ENCODE data around the gene GPC5. TPM values are rescaled to one million over a fixed set of nuclear protein-coding genes. Genes with fewer than 3 reads are reported as not detected.

GPC5 gene
- total and polyA plus RNA-seq, 7 donors: 0.23 TPM; not detected in 6

DNA sequence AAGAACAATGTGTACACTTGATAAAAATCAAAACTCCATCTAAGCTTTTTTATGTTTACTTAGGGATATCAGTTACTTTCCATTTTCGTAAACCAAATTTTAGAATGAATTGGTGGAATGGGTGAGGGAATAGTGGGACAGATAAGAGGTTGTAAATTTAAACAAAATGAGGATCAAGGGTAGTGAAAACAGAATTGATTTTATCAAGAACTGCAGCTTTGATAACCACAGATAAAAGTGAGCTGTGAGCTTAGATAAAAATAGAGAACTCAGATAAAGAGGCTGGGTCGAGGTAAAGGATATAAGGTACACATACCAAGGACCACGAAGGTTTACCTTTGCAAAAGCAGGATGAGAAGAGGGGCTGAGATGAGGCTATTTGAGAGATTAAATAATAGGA lies 1015.0 kb downstream of the GPC5 start:
- H3K36me3 ChIP-seq (ENCODE audit: insufficient read depth in 1 of 2, low read depth in 1 of 2): no peaks in the 10 kb centered on the region
- intact Hi-C loops (cut with DNase I): no loop called here
- H3K27me3 ChIP-seq (ENCODE audit: insufficient read depth in 3 of 3, low read length in 2 of 3): no peaks in the 10 kb centered on the region
- TF ChIP-seq, protein P1, sequence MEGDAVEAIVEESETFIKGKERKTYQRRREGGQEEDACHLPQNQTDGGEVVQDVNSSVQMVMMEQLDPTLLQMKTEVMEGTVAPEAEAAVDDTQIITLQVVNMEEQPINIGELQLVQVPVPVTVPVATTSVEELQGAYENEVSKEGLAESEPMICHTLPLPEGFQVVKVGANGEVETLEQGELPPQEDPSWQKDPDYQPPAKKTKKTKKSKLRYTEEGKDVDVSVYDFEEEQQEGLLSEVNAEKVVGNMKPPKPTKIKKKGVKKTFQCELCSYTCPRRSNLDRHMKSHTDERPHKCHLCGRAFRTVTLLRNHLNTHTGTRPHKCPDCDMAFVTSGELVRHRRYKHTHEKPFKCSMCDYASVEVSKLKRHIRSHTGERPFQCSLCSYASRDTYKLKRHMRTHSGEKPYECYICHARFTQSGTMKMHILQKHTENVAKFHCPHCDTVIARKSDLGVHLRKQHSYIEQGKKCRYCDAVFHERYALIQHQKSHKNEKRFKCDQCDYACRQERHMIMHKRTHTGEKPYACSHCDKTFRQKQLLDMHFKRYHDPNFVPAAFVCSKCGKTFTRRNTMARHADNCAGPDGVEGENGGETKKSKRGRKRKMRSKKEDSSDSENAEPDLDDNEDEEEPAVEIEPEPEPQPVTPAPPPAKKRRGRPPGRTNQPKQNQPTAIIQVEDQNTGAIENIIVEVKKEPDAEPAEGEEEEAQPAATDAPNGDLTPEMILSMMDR (IDR thresholded peaks at IDR 0.05): no peak
- ATAC-seq (no peak), DNase-seq (no peak)
- H3K4me3 ChIP-seq: no peak overlapping the region
- WGBS, 3 donors: 75 to 81% (median 81%) methylated on average over 3 of the region's 3 CpGs
- H3K4me1 ChIP-seq: no peaks in the 10 kb centered on the region
- H3K9me3 ChIP-seq: no peaks in the 10 kb centered on the region
- no peak overlapping the region for H3K27ac ChIP-seq

DNA sequence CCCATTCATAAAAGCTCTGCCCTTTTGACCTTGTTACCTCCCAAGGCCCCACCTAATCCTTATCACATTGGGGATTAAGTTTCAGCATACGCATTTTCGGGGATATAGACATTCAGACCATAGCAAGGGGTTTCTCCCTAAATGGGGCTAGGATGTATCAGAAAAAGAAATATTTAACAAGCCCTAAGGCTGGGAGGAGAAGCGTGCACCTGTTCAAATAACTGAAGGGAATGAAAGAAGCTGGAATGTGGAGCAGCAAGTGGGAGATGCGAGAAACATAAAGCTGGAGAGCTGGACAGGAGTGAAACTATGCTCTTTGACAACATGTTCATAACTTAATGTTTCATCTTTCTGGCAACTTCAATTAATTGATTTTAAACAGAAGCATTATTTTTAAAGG lies 1016.4 kb downstream of the GPC5 start:
- DNase-seq (no peak), ATAC-seq (no peak)
- Histone ChIP-seq H3K4me1 (no peaks in the 10 kb centered on the region), H3K4me3 (no peak overlapping the region), H3K27ac (no peak overlapping the region), H3K9me3 (no peaks in the 10 kb centered on the region), H3K27me3 (ENCODE audit: insufficient read depth in 3 of 3, low read length in 2 of 3) (no peaks in the 10 kb centered on the region), H3K36me3 (ENCODE audit: insufficient read depth in 1 of 2, low read depth in 1 of 2) (no peaks in the 10 kb centered on the region)
- 76 to 78% (median 77%) methylated on average over 4 of the region's 4 CpGs for WGBS, 3 donors
- intact Hi-C loops (cut with DNase I): no loop called here
- TF ChIP-seq, protein P1 (IDR thresholded peaks at IDR 0.05): no peak

DNA sequence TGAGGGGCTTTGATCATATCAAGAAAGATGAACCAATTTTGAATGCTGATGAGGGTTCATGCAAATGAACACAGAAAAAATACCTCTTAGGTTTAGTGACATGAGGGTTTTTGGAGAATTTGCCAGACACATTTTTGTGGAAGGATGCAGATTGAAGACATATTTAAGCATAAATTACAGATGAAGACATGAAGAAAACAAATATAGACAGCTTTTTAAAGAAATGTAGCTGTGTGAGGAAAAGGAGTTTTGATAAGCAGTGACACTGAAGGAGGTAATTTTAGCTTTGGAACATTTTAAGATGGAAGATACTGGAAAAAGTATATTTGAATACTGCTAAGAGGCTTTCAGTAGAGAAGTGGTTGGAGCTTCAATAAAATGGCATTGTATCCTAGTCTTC lies 1017.4 kb downstream of the GPC5 start:
- no peaks in the 10 kb centered on the region for H3K36me3 ChIP-seq (ENCODE audit: insufficient read depth in 1 of 2, low read depth in 1 of 2)
- intact Hi-C loops (cut with DNase I): no loop called here
- H3K4me1 ChIP-seq: no peaks in the 10 kb centered on the region
- TF ChIP-seq, protein P1 (IDR thresholded peaks at IDR 0.05): no peak
- DNase-seq (no peak), ATAC-seq (no peak)
- no peak overlapping the region for H3K4me3 ChIP-seq
- H3K27ac ChIP-seq: no peak overlapping the region
- no peaks in the 10 kb centered on the region for H3K27me3 ChIP-seq (ENCODE audit: insufficient read depth in 3 of 3, low read length in 2 of 3)
- no peaks in the 10 kb centered on the region for H3K9me3 ChIP-seq

DNA sequence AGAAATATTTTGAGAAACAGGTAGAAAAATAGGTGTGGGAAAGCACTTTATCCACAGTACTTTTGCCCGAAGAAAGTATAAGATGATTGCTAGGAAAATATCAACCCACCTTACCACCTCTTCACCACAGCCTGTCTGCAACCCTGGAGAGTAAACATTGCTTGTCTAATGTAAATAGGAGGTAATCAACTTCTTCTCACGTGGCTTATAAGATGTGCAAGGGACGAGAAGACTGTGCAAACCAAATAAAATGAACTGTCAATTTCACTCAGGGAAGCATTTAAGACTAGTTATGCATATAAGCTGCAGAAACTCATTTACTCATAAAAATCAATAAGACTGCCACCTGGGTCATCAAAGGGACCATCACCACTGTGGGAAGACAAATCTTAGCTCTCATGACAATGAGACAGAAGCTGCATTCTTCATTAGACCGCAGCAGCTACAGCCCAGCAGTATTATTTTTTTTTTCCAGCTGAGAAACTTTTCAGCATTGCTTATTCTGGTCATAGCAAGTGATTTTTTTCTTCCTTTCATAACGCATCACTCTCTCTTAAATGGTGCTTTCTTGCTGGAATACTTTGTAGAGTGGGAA lies 1020.5 kb downstream of the GPC5 start:
- Histone ChIP-seq H3K9me3 (no peaks in the 10 kb centered on the region), H3K27ac (no peak overlapping the region), H3K4me1 (no peaks in the 10 kb centered on the region), H3K4me3 (no peak overlapping the region), H3K27me3 (ENCODE audit: insufficient read depth in 3 of 3, low read length in 2 of 3) (no peaks in the 10 kb centered on the region), H3K36me3 (ENCODE audit: insufficient read depth in 1 of 2, low read depth in 1 of 2) (no peaks in the 10 kb centered on the region)
- ATAC-seq (no peak), DNase-seq (no peak)
- TF ChIP-seq, protein P1 (IDR thresholded peaks at IDR 0.05): no peak
- 52 to 67% (median 60%) methylated on average over 5 of the region's 5 CpGs for WGBS, 3 donors
- intact Hi-C loops (cut with DNase I): no loop called here

DNA sequence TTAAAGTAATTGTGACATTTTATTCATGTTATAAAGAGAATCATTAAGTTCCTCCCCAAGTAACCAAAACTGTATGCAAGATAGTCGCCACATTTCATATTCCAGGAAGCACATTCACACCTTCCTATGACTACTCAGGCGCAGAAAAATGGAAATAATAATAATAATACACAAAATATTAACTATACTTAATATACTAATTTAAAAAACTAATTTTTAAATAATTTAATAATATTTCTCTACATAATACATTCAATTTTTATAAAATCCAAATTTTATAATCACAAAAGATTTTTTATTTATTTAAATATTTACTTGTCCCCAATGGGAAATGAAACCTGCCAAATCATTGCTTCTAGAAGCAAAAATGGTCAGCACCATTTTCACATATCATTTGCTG lies 1030.8 kb downstream of the GPC5 start:
- ATAC-seq (no peak), DNase-seq (no peak)
- 90 to 92% (median 91%) methylated on average over 2 of the region's 2 CpGs for WGBS, 3 donors
- intact Hi-C loops (cut with DNase I): no loop called here
- Histone ChIP-seq H3K27me3 (ENCODE audit: insufficient read depth in 3 of 3, low read length in 2 of 3) (no peaks in the 10 kb centered on the region), H3K9me3 (no peaks in the 10 kb centered on the region), H3K36me3 (ENCODE audit: insufficient read depth in 1 of 2, low read depth in 1 of 2) (no peaks in the 10 kb centered on the region), H3K4me1 (no peaks in the 10 kb centered on the region), H3K27ac (no peak overlapping the region), H3K4me3 (no peak overlapping the region)
- TF ChIP-seq, protein P1 (IDR thresholded peaks at IDR 0.05): no peak
